K562 (cell line): Measurements from ENCODE around the gene TRIM40. TPM values are rescaled to one million over a fixed set of nuclear protein-coding genes. Genes with fewer than 3 reads are reported as not detected.

Source experiments
- ATAC-seq: fragments of 200-7000 bp; cut with Tn5 transposase; 3 replicates; pipeline ENCODE4 v1.9.1; 2020; ENCODE audit warnings: moderate library complexity
- BruUV-seq: library from RNA; stranded (reverse); fragments of 400-500 nt; replicated peaks from 2 replicates; lab custom pipeline; 2021; lab: Mats Ljungman, UMichigan
- CTCF ChIA-PET: fragments of 300-600 bp; formaldehyde crosslinking; extraction: SDS; loops from one replicate; lab custom pipeline; 2021; ENCODE audit warnings: low intra/inter-chr PET ratio; lab: Yijun Ruan, JAX
- POLR2A ChIA-PET: fragments of 300-600, 350-650 bp; sonication (Branson Sonifier 250); formaldehyde crosslinking; extraction: SDS; loops from one replicate; lab custom pipeline; 2021; ENCODE audit warnings: antibody characterized with exemption, inconsistent platforms; lab: Yijun Ruan, JAX
- DNase-seq, 4 experiments: peaks; one replicate each; pipeline versions ENCODE4 v3.0.0 to v3.0.0-alpha.2; 2011 to 2018; ENCODE audit warnings: low spot score in 3 of 4, mixed read lengths in 3 of 4; ENCODE audit errors: extremely low read depth in 1 of 4
- FAIRE-seq: peaks from 2 replicates; lab custom pipeline; 2011; peaks lifted over from hg19 to GRCh38; lab: Jason Lieb, UNC
- H2AFZ ChIP-seq: 2 replicates; pipeline ENCODE4 v1.6.0; 2011; ENCODE audit warnings: low read depth, low read length, control low read depth, inconsistent platforms
- H3K27ac ChIP-seq: fragments of 200-600 bp; 3 replicates; pipeline ENCODE4 v1.8.0; 2011; ENCODE audit warnings: low read depth, mild to moderate bottlenecking, control low read depth, inconsistent platforms, low read length, moderate library complexity, mixed read lengths; ENCODE audit errors: extremely low read depth
- H3K27me3 ChIP-seq, 2 experiments: fragments of 300-600 bp in 1 of 2; 2 replicates in 1 of 2; 3 replicates in 1 of 2; pipeline versions ENCODE4 v1.6.0 to v1.8.0; 2011; ENCODE audit warnings: inconsistent platforms in 2 of 2, low read length in 2 of 2, mild to moderate bottlenecking in 1 of 2, mixed read lengths in 1 of 2, moderate library complexity in 1 of 2; ENCODE audit not compliant: control insufficient read depth in 2 of 2, insufficient read depth in 2 of 2
- H3K36me3 ChIP-seq: fragments of 300-600 bp; 3 replicates; pipeline ENCODE4 v1.8.0; 2011; ENCODE audit warnings: mild to moderate bottlenecking, low read length, inconsistent platforms; ENCODE audit not compliant: control insufficient read depth, insufficient read depth
- H3K4me1 ChIP-seq, 2 experiments: fragments of 200-600 bp in 1 of 2; replicated peaks in 1 of 2; 2 replicates in 1 of 2; 3 replicates in 1 of 2; pipeline versions ENCODE4 v1.5.1 to v1.8.0; 2011; ENCODE audit warnings: inconsistent platforms in 2 of 2, low read length in 2 of 2, mild to moderate bottlenecking in 1 of 2, mixed read lengths in 1 of 2, moderate library complexity in 1 of 2; ENCODE audit not compliant: control insufficient read depth in 2 of 2, insufficient read depth in 2 of 2
- H3K4me2 ChIP-seq: 2 replicates; pipeline ENCODE4 v1.6.1; 2011; ENCODE audit warnings: low read length, control low read depth, inconsistent platforms, mixed read lengths; ENCODE audit not compliant: insufficient read depth
- H3K4me3 ChIP-seq: fragments of 200-600 bp; sonication (generic), shearing (Covaris generic); 2 replicates; pipeline ENCODE4 v1.5.1; 2016; ENCODE audit warnings: control low read depth, inconsistent platforms
- H3K79me2 ChIP-seq: fragments of 200-600 bp; 3 replicates; pipeline ENCODE4 v1.8.0; 2011; ENCODE audit warnings: low read length, inconsistent platforms; ENCODE audit not compliant: control insufficient read depth, insufficient read depth
- H3K9ac ChIP-seq, 2 experiments: 2 replicates each; pipeline versions ENCODE4 v1.6.0 to v1.6.1; 2011; ENCODE audit warnings: low read depth in 2 of 2, low read length in 2 of 2, control low read depth in 1 of 2, inconsistent platforms in 1 of 2, mild to moderate bottlenecking in 1 of 2, mixed read lengths in 1 of 2; ENCODE audit not compliant: insufficient read depth in 1 of 2
- H3K9me1 ChIP-seq: one replicate; pipeline ENCODE4 v1.6.0; 2011; ENCODE audit warnings: inconsistent platforms, mild to moderate bottlenecking, low read length, moderate library complexity; ENCODE audit not compliant: control insufficient read depth, insufficient read depth
- H3K9me3 ChIP-seq: replicated peaks from 2 replicates; pipeline ENCODE4 v1.5.1; 2011; ENCODE audit warnings: low read depth, low read length, inconsistent platforms; ENCODE audit not compliant: control insufficient read depth, insufficient read depth
- H4K20me1 ChIP-seq: replicated peaks from 2 replicates; pipeline ENCODE4 v1.6.1; 2011; ENCODE audit warnings: low read length, inconsistent platforms, mixed read lengths; ENCODE audit not compliant: control insufficient read depth, insufficient read depth
- ARID1B ChIP-seq: fragments of 450-650 bp; IDR thresholded peaks from 2 replicates; pipeline ENCODE4 v1.6.1; 2016; ENCODE audit warnings: antibody characterized with exemption, mild to moderate bottlenecking, inconsistent platforms
- DIDO1 ChIP-seq: fragments of 450-650 bp; IDR thresholded peaks from 2 replicates; pipeline ENCODE4 v1.6.1; 2016; ENCODE audit warnings: low read depth, missing biosample characterization, missing genetic modification characterization
- ELF1 ChIP-seq: fragments of 200-800 bp; sonication (Bioruptor generic); IDR thresholded peaks from 2 replicates; pipeline ENCODE4 v1.6.1; 2016; ENCODE audit warnings: missing genetic modification characterization, missing compliant biosample characterization
- ETV1 ChIP-seq: fragments of 450-650 bp; conservative IDR thresholded peaks from 2 replicates; pipeline ENCODE4 v1.6.1; 2016; ENCODE audit warnings: missing genetic modification characterization, control low read depth, low read depth, missing compliant biosample characterization
- GABPB1 ChIP-seq: sonication (generic); formaldehyde crosslinking; IDR thresholded peaks from 2 replicates; pipeline ENCODE4 v1.8.0; 2022; ENCODE audit warnings: mild to moderate bottlenecking, missing genetic modification reagents
- HDAC3 ChIP-seq: fragments of 450-650 bp; IDR thresholded peaks from 2 replicates; pipeline ENCODE4 v1.6.1; 2018; ENCODE audit warnings: borderline replicate concordance, mild to moderate bottlenecking, moderate library complexity; ENCODE audit not compliant: partially characterized antibody
- MAZ ChIP-seq, 2 experiments: fragments of 450-650 bp in 1 of 2; sonication (generic) in 1 of 2; formaldehyde crosslinking; IDR thresholded peaks in 1 of 2; conservative IDR thresholded peaks in 1 of 2; 2 replicates each; pipeline versions ENCODE4 v1.4.0 to v1.5.0; 2020; ENCODE audit warnings: mild to moderate bottlenecking in 1 of 2, missing genetic modification reagents in 1 of 2
- STAT5A ChIP-seq: IDR thresholded peaks from 2 replicates; pipeline ENCODE4 v1.6.1; 2012; ENCODE audit warnings: low read length, inconsistent platforms, borderline replicate concordance
- U2AF2 ChIP-seq: fragments of 200-400 bp; formaldehyde crosslinking; optimal IDR thresholded peaks from 2 replicates; pipeline ENCODE3; 2017; ENCODE audit warnings: low read depth, mild to moderate bottlenecking, low read length
- ZFPM2 ChIP-seq: fragments of 250-450 bp; sonication (Bioruptor Pico); IDR thresholded peaks from 2 replicates; pipeline ENCODE4 v1.5.1; 2022; ENCODE audit warnings: mild to moderate bottlenecking
- ZNF24 ChIP-seq: fragments of 450-650 bp; IDR thresholded peaks from 2 replicates; pipeline ENCODE4 v1.6.1; 2016
- ZNF766 ChIP-seq: fragments of 200-800 bp; sonication (Bioruptor generic); conservative IDR thresholded peaks from 2 replicates; pipeline ENCODE4 v1.6.1; 2016; ENCODE audit warnings: missing genetic modification characterization, missing compliant biosample characterization
- WGBS: fragments of 100-300 bp; shearing (Covaris generic); methylation state at CpG from one replicate; pipeline ENCODE4 v1.1.6; 2016; ENCODE audit warnings: low coverage, mixed read lengths; ENCODE audit not compliant: insufficient coverage; ENCODE audit errors: missing lambda C conversion rate; 5-methylcytosine and 5-hydroxymethylcytosine counted together
- in situ Hi-C: fragments of 300-500 bp; cut with MboI; formaldehyde crosslinking; loops from 4 replicates; pipeline ENCODE4 v1.15.0; 2018; ENCODE audit warnings: inconsistent platforms, mixed read lengths
- intact Hi-C: fragments of 100-400 bp; cut with micrococcal nuclease; formaldehyde crosslinking; loops from 2 replicates; pipeline ENCODE4 v1.14.2; 2022
- polyA plus RNA-seq, 8 experiments: library from polyadenylated mRNA; depleted of rRNA in 4 of 8; stranded (reverse) in 5 of 8; unstranded in 3 of 8; fragments of >200 nt; fragmentation: Nextera tagmentation in 2 of 8; fragmentation: Illumina TruSeq in 1 of 8; extraction: Ambion mirVana in 2 of 8; extraction: Trizol in 1 of 8; gene quantifications; 2 replicates each; pipeline versions ENCODE4 v1.2.1 to v1.2.3, GENCODE V29; 2011 to 2014; ENCODE audit warnings: inconsistent platforms in 1 of 8, missing spikeins in 1 of 8
- total RNA-seq, 7 experiments: library from RNA; depleted of rRNA in 6 of 7; stranded (reverse); fragments of >200 nt in 6 of 7; fragmentation: Illumina TruSeq in 2 of 7; extraction: Trizol in 2 of 7; gene quantifications; 2 replicates each; pipeline versions ENCODE4 v1.2.1 to v1.2.3, GENCODE V29; 2011 to 2021; ENCODE audit warnings: low replicate concordance in 1 of 7
- TF ChIP-seq, protein P1 (sequence below): fragments of 450-650 bp; IDR thresholded peaks from 2 replicates; pipeline ENCODE4 v1.6.1; 2014; ENCODE audit warnings: low read depth, mild to moderate bottlenecking, moderate library complexity, borderline replicate concordance
- TF ChIP-seq, protein P2 (sequence below): fragments of 200-800 bp; sonication (Bioruptor generic); IDR thresholded peaks from 2 replicates; pipeline ENCODE4 v1.6.1; 2017; ENCODE audit warnings: missing genetic modification characterization, missing compliant biosample characterization

The TRIM40 gene
- total and polyA plus RNA-seq, 9 of the 15 experiments (the other 6 are each of a cell fraction or from before 2014, with no cell fraction given) = 0.04 to 0.08 TPM; not detected in 7

DNA sequence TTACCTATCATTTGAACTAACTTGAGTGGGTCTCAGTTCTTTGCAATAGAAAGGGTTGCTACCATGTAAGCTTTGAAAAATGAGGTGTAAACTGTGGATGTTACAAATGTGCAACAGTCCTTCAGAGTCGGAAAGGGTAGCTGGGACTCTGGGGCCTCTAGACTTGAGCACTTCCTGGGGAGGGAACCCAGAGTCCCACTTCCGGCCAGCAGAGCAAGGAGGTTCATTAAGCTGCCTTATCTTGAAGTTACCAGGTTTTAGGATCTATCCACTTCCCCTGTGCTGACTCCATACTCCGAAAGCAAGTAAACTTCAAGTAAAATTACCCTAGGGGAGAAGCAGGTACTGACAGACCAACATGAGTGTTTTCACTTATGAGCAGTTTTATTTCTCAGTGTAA is 15.6 kb downstream of the TRIM40 start:
- no peaks in the 10 kb centered on the region for H3K9me1 ChIP-seq
- DNase-seq (peak; percentile 34 to 64 (median 46)), ATAC-seq (peak; percentile 89), FAIRE-seq (no peak)
- H3K4me2 ChIP-seq = no peak overlapping the region
- intact Hi-C loops (no loop called here), in situ Hi-C loops (no loop called here)
- ChIA-PET POLR2A (interaction anchor here (0.6 to 1.4 kb wide), 3 partner anchors 9 to 329 kb away, joined by 3 to 4 read pairs (median 3); no protein-coding TSS in a partner anchor), CTCF (interaction anchor here (0.6 to 0.7 kb wide), 3 partner anchors 19 to 399 kb away, joined by 3 to 5 read pairs (median 4); no protein-coding TSS in a partner anchor)
- H3K79me2 ChIP-seq = no peaks in the 10 kb centered on the region
- no peaks in the 10 kb centered on the region for H3K9me3 ChIP-seq
- H3K4me1 ChIP-seq = peaks cover 4 to 32% of the 10 kb centered on the region in 2 experiments
- peaks cover 2 to 33% of the 10 kb centered on the region in 2 experiments; a peak in 3 of 5 replicates for H3K27me3 ChIP-seq
- peak overlapping the region; percentile 56 for H2AFZ ChIP-seq
- no peak overlapping the region for H3K4me3 ChIP-seq
- H3K9ac ChIP-seq = no peak overlapping the region
- no TSS peak for BruUV-seq
- no peaks in the 10 kb centered on the region for H3K36me3 ChIP-seq
- 0 out of 3 replicates have a peak overlapping the region, but pooled peaks have one; percentile 1 for H3K27ac ChIP-seq
- 5% methylated on average over 3 of the region's 3 CpGs for WGBS
- no peaks in the 10 kb centered on the region for H4K20me1 ChIP-seq
- TF ChIP-seq HDAC3 = no peak
- peak; percentile 89 for TF ChIP-seq ETV1
- peak; percentile 39; the same call in 1 of the 2 replicates for TF ChIP-seq ZNF766 (CRISPR knock-in tag)
- peak; percentile 90 for TF ChIP-seq GABPB1 (CRISPR knock-in tag)
- no peak for TF ChIP-seq ZNF24
- TF ChIP-seq DIDO1 (tag) = 0 out of 2 replicates have a peak, but pooled peaks have one; percentile 29
- 0 out of 2 replicates have a peak, but pooled peaks have one; percentile 10 for TF ChIP-seq STAT5A
- peak; percentile 41 for TF ChIP-seq ARID1B
- TF ChIP-seq, protein P1, sequence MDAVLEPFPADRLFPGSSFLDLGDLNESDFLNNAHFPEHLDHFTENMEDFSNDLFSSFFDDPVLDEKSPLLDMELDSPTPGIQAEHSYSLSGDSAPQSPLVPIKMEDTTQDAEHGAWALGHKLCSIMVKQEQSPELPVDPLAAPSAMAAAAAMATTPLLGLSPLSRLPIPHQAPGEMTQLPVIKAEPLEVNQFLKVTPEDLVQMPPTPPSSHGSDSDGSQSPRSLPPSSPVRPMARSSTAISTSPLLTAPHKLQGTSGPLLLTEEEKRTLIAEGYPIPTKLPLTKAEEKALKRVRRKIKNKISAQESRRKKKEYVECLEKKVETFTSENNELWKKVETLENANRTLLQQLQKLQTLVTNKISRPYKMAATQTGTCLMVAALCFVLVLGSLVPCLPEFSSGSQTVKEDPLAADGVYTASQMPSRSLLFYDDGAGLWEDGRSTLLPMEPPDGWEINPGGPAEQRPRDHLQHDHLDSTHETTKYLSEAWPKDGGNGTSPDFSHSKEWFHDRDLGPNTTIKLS = peak; percentile 23; the same call in 1 of the 2 replicates
- TF ChIP-seq, protein P2, sequence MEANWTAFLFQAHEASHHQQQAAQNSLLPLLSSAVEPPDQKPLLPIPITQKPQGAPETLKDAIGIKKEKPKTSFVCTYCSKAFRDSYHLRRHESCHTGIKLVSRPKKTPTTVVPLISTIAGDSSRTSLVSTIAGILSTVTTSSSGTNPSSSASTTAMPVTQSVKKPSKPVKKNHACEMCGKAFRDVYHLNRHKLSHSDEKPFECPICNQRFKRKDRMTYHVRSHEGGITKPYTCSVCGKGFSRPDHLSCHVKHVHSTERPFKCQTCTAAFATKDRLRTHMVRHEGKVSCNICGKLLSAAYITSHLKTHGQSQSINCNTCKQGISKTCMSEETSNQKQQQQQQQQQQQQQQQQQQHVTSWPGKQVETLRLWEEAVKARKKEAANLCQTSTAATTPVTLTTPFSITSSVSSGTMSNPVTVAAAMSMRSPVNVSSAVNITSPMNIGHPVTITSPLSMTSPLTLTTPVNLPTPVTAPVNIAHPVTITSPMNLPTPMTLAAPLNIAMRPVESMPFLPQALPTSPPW (CRISPR knock-in tag) = peak; percentile 20; the same call in 1 of the 2 replicates
- no peak for TF ChIP-seq U2AF2
- peak; percentile 24; the same call in 1 of the 2 replicates for TF ChIP-seq ELF1 (tag)
- TF ChIP-seq ZFPM2 (CRISPR knock-in tag) = no peak
- TF ChIP-seq MAZ (CRISPR knock-in tag; conservative IDR thresholded peaks at IDR 0.05 in 1 of 2, IDR thresholded peaks at IDR 0.05 in 1 of 2) = peak in 1 of 2 experiments; percentile 54; a peak in 1 of 4 replicates
